ENCODE results near the gene CDC42EP1.
"Not testable (repeated sequence)": the region's sequence is repeated elsewhere in the genome, so short reads cannot be mapped to it uniquely, and the experiment has no call there.

Gene CDC42EP1, protein sequence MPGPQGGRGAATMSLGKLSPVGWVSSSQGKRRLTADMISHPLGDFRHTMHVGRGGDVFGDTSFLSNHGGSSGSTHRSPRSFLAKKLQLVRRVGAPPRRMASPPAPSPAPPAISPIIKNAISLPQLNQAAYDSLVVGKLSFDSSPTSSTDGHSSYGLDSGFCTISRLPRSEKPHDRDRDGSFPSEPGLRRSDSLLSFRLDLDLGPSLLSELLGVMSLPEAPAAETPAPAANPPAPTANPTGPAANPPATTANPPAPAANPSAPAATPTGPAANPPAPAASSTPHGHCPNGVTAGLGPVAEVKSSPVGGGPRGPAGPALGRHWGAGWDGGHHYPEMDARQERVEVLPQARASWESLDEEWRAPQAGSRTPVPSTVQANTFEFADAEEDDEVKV

DNA sequence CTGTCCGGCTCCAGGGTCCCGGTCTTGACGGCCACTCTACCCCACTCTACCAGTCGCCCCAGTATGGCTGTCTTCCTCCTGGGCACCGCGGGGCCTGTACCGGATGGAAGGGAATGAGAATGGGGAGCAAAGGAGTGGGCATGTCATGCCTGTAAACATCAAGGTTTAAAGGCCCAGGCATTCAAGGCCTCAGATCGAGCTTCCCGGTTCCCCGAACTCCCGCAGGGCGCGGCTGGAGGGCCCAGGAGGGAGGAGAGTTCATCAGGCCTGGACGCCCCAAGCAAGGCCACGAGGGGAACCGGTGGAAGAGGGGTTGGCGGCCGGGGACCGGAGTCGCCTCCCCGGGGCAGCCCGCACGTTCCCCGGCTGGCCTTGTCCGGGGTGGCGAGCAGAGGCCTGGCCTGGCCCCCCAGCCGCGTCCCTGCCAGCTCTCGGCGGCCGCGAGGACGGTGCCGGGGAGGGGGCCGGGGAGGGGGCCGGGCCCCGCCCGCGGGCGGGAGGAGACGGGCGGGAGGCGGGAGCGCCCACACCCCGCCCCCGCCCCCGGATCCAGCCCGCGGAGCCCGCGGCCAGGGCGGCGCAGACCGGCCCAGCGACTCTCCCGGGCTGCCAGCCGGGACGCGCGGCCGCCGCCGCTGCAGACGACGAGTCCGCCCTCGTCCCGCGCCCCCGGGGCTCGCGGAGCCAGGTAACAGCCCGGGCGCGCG is at the start of gene CDC42EP1:
TSS of gene CDC42EP1 (plus strand) at position 580 of the 707 bp plus-strand sequence. CDS start 5,870 bp downstream, outside the sequence.
- DNase-seq (ENCODE audit: low read depth, low spot score): peak; percentile 59

DNA sequence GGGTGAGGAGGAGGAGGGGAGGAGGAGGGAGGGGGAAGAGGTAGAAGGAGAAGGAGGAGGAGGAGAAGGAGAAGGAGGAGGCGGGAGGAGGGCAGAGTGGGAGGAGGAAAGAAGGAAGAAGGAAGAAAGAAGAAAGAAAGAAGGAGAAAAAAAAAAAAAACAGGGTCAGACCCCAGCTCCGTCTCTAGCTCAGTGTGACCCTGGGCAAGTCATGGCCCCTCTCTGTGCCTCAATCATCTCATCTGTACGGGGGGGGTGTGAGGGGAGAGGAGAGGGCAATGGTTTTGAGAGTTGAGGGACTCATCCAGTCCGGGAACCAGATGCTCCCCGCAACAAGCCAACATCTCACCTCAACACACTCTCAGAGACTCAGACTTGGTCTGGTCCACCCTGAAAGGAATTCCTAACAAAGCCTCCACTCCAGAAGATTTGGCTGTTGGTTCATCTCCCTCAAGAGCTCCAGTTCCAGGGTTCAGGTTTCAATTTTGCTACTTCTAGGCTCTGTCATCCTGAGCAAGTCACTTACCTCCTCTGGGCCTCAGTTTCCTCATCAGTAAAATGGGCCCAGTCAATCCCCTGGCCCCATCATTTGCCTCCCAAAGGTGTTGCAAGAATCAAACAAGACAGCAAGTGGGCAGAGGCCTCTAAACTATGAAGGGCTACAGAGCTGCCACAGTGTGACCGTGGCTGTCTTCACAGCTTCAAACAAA is 48.7 kb upstream of the CDC42EP1 start:
- DNase-seq (ENCODE audit: low read depth, low spot score): no peak

DNA sequence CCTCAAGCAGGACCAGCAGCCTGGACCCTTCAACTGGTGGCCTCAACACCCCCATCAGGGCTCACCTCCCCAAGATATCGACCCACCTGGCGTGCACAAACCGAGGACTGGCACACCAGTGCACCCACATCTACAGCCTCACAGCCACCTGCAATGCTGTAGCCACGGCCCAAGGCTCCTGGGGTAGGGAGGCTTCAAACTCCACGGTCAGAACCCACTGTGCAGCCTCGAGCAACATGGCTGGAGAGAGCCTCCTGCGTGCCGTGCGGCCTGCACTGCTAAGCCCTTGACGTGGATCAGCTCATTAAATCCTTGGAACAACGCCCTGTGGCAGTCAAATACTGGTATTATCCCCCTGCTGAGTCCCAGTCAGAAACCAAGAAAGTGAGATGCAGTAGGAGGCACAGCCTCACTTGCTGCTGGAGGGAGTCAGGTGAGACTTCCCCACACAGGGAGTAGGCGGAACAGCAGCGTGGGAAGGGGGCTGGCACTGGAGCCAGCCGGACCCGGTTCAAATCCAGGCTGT is 45.7 kb upstream of the CDC42EP1 start:
- DNase-seq (ENCODE audit: low read depth, low spot score): no peak

DNA sequence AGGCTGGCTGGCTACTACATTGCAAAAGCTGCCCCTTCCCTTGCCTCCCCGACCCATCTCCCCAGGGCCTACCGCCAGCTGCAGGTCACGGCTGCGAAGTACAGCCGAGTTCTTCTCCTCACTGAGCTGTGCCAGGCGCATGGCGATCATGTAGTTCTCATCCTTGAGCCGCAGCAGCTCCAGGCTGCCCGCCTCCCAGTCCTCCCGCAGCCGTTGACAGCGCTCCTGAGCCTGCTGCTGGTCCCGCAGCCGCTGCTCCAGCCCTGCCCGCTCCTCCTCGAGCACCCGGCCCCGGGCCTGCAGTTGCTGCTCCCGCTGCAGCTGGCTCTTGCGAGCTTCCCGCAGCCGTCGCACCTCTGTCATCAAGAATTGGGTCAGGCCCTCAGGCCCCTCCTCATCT is 44.4 kb upstream of the CDC42EP1 start:
- peak; percentile 62 for DNase-seq (ENCODE audit: low read depth, low spot score)

DNA sequence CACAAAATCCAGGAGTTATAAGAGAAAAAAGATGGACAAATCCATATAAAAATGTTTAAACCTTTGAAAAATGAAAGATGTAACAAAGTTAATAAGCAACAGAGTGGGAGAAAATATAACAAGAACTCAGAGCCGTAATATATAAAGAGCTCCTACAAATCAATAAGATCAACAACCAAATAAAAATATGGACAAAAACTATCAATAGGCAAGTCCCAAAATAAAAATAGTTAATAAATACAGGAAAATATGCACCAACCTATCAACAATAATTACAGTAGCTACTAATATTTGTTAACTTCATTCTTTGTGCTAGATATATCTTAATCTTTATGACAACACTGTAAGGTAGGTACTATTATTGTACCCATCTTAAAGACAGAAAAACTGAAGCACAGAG is 43.8 kb upstream of the CDC42EP1 start:
- no peak for DNase-seq (ENCODE audit: low read depth, low spot score)

DNA sequence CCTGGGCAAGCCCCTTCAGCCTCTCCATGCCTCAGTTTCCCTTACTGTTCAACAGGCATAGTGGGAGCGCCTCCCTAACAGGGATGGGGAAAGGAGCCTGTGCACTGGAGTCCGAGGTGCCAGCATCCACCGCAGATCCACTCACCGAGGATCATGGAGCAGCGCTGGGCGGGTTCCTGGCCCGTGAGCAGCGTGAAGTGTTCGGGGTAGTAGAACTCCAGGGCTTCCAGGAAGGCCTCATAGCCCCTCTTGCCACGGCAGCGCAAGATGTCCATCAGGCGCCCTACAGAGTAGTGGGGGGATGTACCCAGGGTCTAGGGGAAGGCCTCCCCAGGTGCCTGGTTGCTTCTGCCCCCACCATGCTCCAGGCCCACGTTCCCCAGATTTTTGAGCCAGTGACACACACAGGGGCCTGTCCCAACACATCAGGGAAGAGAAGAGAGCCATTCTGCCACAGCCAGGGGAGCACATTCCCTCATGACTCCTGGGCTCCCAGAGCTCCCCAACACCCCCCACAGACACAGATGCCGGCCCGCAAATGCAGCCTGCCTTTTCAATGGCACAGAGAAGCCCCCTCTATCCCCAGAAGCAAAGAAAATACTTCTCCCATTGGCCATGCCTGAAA is 42.3 kb upstream of the CDC42EP1 start:
- no peak for DNase-seq (ENCODE audit: low read depth, low spot score)

DNA sequence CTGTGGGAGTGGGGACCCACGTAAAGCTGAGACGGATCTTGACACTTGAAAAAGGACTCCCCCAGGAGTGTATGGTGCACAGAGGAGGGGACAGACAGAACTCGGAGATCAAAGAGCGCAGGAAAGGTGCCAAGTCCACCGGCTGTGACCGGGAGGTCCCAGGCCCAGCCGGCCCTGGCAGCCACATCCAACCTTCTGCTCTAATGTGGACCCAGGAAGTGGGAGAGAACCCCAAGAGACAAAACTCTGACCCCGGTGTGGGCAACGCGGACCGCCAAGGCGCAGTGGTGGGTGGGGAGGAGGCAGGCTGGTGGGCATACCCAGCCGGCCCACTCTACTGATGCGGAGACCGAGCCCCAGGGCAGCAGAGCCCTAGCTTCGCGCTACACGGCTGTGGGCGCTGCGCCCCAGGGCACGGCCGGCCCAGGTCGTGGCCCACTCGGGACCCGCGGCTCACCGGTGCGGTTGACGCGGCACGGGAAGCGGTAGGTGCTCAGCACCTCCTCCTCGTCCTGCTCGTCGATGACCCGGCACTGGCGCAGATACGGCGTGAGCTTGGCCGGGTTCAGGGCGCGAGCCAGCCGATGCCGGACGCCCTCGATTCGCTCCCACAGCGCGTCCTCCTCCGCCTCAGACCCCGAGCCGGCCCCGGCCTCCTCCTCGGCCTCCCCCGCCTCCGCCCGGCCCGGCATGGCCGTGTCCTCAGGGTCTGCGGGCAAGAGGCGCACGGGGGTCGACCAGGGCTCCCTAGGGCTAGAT is 41.6 kb upstream of the CDC42EP1 start:
- no peak for DNase-seq (ENCODE audit: low read depth, low spot score)

DNA sequence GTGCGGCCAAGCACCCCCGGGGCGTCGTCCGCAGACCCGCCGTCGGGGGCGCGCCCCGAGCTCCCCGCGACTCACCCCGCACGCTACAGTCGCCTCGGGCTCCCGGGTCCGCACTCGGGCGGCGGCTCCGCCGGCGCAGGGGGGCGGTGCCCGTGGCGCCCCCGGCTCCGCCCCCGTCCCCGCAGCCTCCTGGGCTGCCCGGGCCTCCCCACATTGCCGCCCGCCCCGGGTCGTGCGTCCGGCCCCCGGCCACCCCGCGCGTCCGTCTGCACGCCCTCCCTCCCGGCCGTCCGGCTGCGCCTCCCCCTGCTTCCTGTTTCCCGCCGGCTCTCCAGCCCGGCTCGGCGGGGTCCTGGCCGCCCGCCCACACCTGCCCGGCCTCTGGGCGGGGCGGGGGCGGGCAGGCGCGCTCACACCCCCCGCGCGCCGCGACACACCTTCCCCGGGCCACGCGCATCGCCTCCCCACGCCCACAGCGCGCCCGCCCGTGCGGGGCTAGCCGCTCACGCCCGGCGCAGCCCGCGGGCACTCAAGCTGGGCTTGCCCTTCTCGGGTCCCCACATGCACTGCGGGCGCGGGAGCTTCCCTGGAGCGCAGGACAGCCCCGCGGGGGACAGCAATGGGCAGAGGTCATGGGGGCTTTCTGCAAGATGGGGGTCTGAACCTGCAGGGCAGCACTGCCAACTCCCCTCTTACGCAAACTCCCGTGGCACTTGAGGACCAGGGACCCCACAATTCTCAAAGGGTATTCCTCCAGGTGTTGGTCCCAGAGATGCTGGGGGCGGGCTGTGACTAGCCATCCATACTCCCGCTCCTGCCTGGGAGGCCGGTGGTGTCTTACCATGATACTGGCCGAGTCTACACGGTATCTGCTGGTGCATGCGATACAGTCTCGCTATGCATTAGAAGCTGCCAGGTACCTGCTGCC is 40.7 kb upstream of the CDC42EP1 start, which contains the start of gene CARD10:
TSS of gene CARD10 (minus strand) at position 148 of the 928 bp plus-strand sequence. CDS start 215 bp downstream, outside the sequence.
- no peak for DNase-seq (ENCODE audit: low read depth, low spot score)

DNA sequence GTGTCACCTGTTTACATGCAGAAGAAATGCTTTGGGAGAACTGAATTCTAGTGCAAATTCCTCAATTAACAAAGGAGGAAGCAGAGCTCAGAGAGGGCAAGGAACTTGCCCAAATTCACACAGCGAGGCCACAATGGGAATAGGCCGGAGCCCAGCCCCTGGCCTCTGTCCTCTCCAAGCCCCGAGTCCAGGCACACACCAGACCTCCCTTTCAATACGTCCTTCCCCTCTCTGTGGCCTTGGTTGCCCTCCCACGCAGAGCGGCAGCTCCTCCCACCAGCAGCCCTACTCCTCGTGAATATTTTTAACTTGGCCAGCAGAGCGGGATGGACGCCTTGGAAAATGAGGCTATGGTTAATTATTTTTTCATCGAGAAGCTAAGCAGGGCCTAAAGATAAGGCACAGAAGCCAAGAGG is 39.5 kb upstream of the CDC42EP1 start:
- DNase-seq (ENCODE audit: low read depth, low spot score): no peak

DNA sequence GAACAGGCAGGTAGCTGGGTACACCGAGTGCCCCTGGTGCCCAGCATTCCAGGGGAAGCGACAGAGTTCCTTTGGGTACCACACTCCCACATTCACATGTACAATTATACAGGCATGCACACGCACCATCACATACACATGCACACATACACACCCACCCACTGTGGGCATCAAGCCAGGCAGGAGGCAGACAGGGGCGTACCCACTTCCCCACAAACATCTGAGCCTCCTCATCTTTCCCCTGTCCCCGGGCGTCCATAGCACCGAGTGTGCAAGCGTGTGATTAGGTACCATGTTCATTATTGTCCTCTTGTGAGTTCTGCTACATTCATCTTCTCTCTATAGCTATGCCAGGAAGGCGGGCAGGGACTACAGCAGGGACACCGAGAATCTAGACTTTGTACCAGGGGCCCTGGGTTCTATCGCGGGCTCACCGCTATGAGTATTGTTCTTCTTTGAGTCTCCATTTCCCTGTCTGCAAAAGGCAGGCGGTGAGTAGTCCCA is 39.0 kb upstream of the CDC42EP1 start:
- DNase-seq (ENCODE audit: low read depth, low spot score): no peak

DNA sequence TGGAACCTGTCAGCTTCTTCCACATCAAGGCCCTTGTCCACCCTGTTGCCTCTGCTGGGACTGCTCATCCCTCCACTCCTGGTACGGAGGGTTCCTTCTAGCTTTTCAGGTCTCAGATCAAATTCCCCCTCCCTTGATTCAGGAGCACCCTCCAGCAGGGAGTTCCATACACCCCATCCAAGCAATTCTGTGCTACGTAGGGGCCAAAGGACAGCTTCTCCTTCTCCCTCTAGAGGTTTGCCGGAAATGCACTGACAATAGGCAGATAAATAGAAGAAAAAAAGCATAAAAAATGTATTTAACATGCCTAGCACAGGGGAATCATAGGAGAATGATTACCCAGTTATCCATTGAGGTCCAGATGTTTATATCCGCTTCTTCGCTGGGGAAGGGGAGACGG is 37.8 kb upstream of the CDC42EP1 start:
- no peak for DNase-seq (ENCODE audit: low read depth, low spot score)

DNA sequence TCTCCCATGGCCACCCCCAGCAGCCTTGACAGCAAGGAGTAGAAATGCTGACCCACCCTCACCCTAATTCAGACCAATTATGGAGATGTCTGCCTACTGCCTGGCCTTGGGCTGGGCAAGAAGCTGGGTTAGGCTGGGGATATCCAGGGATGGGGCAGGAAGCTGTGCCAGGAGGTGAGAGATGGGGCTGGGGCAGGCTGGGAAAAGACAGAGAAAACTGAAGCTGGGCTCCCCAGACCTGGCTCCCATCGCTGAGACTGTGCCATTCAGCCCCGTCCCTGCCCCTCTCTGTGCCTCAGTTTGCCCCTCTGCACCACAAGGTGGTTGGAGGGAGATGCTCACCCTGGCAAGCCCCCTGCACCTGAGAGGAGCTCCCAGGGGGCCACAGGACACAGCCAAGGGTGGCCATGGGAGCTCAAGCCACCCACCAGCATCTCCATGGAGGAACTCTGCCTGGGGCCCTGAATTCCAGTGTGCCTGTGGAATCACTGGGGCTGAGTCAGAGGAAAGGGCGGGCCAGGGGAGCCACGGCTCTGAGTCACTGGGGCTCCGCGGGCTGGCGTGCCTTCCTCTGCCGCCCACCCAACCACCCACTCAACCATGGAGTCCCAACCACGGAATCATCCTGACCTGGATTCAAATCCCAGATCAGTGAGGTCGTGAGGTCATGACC is 35.1 kb upstream of the CDC42EP1 start:
- DNase-seq (ENCODE audit: low read depth, low spot score): peak; percentile 67

DNA sequence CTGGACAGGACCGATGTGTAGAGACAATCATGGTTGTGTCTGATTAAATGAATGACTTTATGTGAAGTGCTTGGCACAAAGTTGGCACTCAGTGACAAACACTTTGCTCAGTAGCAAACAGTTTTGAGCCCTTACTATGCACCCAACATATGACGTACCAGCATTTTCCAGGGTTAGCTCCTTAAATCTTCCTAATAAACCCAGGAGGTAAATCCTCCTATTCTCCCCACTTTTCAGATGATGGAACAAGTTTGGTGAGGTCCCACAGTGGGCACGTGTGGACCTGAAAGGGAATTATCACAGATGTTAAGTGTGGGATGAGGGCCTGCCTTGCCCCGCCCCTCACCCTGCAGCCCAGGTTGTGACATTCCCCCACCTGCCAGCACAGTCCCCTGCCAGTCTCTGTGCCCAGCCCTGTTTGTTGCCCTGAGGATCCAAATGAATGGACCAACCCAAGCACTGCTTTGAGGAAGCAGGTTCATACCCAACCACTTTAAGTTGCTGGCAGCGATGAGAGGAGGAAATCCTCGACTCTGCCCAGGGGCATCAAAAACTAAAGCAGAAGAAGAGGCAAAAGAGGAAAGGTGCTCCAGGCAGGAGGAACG is 34.4 kb upstream of the CDC42EP1 start:
- no peak for DNase-seq (ENCODE audit: low read depth, low spot score)

DNA sequence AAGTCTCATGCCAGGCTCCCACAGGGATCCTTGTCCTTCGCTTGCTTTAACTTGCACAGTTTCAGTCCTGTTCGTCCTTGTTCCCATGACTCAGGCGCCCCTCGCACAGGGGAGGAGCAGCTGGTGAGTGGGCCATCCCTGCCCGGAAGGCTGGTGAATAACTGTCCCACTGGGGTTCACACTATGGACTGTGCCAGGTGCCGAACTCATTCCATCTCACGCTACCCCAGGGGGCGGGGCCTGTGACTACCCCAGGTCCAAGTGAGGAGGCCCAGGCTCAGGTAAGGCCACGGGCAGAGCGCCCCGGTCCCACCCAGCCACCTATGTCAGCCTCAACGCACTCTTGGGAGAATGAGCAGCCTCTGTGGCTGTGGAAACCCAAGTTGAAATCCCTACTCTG is 33.9 kb upstream of the CDC42EP1 start:
- no peak for DNase-seq (ENCODE audit: low read depth, low spot score)

DNA sequence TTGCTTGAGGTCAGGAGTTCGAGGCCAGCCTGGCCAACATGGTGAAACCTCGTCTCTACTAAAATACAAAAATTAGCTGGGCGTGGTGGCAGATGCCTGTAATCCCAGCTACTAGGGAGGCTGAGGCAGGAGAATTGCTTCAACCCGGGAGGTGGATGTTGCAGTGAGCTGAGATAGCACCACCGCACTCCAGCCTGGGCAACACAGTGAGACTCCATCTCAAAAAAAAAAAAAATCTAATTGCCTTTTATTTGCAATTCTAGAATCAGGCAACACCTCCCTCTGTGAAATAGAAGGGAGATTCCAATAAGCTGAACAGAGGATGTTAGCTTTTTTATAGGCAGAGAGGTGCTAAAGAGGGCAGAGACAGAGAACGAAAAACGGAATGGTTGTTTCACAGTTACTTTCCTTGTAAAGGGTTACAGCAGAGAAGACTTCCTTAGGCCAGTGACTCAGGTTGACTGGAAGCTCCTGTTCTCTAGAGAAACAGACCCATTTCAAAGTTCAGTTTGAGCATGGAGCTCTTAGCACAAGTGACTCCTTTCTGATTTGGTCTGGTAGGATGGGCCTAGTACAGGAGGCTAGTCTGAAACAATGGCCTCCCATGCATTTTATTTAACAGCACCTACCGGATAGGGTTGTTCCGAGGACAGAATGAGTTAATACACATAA is 33.1 kb upstream of the CDC42EP1 start:
- not testable (repeated sequence) for DNase-seq (ENCODE audit: low read depth, low spot score)

DNA sequence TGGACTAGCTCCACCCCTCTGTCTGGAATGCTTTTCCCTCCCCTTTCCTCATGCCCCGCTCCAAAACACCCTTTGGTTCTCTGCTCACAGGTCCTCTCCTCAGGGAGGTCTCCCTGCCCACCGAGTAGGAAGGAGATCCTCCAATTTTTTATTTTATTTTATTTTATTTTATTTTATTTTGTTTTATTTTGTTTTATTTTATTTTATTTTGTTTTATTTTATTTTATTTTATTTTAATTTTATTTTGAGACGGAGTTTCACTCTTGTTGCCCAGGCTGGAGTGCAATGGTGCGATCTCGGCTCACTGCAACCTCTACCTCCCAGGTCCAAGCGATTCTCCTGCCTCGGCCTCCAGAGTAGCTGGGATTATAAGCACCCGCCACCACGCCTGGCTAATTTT is 32.3 kb upstream of the CDC42EP1 start:
- not testable (repeated sequence) for DNase-seq (ENCODE audit: low read depth, low spot score)

DNA sequence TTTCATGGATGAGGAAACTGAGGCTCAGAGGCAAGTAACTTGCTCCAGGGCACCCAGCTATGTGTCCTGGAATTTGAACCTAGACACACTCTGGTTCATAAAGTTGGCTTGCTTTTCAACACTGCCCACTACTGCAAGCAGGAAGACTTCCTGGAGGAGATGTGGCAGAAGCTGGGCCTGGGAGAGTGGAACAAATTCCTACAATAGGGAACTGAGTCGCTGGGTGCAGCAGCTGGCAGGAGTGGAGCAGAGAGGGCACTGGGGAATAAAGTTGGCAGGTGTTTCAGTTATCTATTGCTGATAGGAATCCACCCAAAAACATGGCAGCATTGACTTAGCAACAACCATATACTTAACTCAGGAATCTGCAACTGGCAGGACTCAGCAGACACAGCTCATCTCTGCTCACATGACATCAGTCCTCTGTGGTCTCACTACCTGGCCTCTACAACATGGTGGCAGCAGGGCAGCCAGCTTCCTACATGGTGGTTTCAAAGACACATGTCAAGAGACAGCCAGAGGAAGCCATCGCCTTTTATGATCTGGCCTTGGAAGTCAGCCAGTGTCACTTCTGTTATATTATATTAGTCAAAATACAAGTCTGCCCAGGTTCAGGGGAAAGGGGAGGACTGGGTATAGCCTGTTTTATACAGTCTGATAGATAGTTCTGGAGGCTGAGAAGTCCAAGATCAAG is 30.5 kb upstream of the CDC42EP1 start:
- no peak for DNase-seq (ENCODE audit: low read depth, low spot score)
